PC-3 (cell line): ENCODE data around the gene ABCA2. TPM values are rescaled to one million over a fixed set of nuclear protein-coding genes. Genes with fewer than 3 reads are reported as not detected.

ENCODE experiments used
- ATAC-seq: fragments of 200-7000 bp; cut with Tn5 transposase; 2 replicates; pipeline ENCODE4 v1.9.1; 2020; ENCODE audit warnings: mild to moderate bottlenecking, moderate library complexity
- BruUV-seq: library from RNA; stranded (reverse); fragments of 400-500 nt; replicated peaks from 2 replicates; lab custom pipeline; 2021; lab: Mats Ljungman, UMichigan
- CTCF ChIA-PET: fragments of 300-600 bp; sonication (Branson Sonifier 250); formaldehyde crosslinking; loops from one replicate; lab custom pipeline; 2022; ENCODE audit warnings: antibody characterized with exemption; lab: Charles Lee
- POLR2A ChIA-PET: fragments of 300-600 bp; sonication (Branson Sonifier 250); formaldehyde crosslinking; loops from one replicate; lab custom pipeline; 2022; ENCODE audit warnings: antibody characterized with exemption; ENCODE audit not compliant: unreplicated experiment; lab: Charles Lee
- DNase-seq: peaks from one replicate; pipeline ENCODE4 v3.0.0-alpha.2; 2015
- H2AFZ ChIP-seq: fragments of 300-600 bp; sonication (generic); 2 replicates; pipeline ENCODE4 v1.6.0; 2016; ENCODE audit warnings: antibody characterized with exemption, low read length
- H3F3A ChIP-seq: fragments of 300-600 bp; sonication (generic); one replicate; pipeline ENCODE4 v1.6.0; 2017; ENCODE audit warnings: antibody characterized with exemption, low read length, control low read depth, mild to moderate bottlenecking; ENCODE audit not compliant: unreplicated experiment
- H3K27ac ChIP-seq: fragments of 300-600 bp; sonication (generic); 2 replicates; pipeline ENCODE4 v1.5.1; 2016; ENCODE audit warnings: mild to moderate bottlenecking, low read length
- H3K27me3 ChIP-seq: fragments of 300-600 bp; sonication (generic); 2 replicates; pipeline ENCODE4 v1.6.1; 2016; ENCODE audit warnings: low read length, mixed read lengths
- H3K36me3 ChIP-seq: fragments of 300-600 bp; sonication (generic); 2 replicates; pipeline ENCODE4 v1.6.1; 2016; ENCODE audit warnings: low read depth, mixed run types, low read length, mixed read lengths
- H3K4me1 ChIP-seq: fragments of 300-600 bp; sonication (generic); 2 replicates; pipeline ENCODE4 v1.5.1; 2016; ENCODE audit warnings: low read length; ENCODE audit not compliant: insufficient read depth
- H3K4me2 ChIP-seq: fragments of 300-600 bp; sonication (generic); 2 replicates; pipeline ENCODE4 v1.6.0; 2016; ENCODE audit warnings: low read length
- H3K4me3 ChIP-seq: fragments of 300-600 bp; sonication (generic); 2 replicates; pipeline ENCODE4 v1.5.1; 2016; ENCODE audit warnings: mild to moderate bottlenecking, low read length, mixed read lengths
- H3K79me2 ChIP-seq: fragments of 300-600 bp; sonication (generic); 2 replicates; pipeline ENCODE4 v1.6.1; 2017; ENCODE audit warnings: low read length, mixed read lengths
- H3K9ac ChIP-seq: fragments of 300-600 bp; sonication (generic); 2 replicates; pipeline ENCODE4 v1.6.0; 2016; ENCODE audit warnings: mild to moderate bottlenecking, low read length
- H3K9me2 ChIP-seq: fragments of 300-600 bp; sonication (generic); replicated peaks from 2 replicates; pipeline ENCODE4 v1.6.1; 2016; ENCODE audit warnings: mixed run types, low read length, mixed read lengths
- H3K9me3 ChIP-seq: fragments of 300-600 bp; sonication (generic); 2 replicates; pipeline ENCODE4 v1.6.1; 2016; ENCODE audit warnings: low read length, mixed read lengths
- H4K20me1 ChIP-seq: fragments of 300-600 bp; sonication (generic); 2 replicates; pipeline ENCODE4 v1.6.1; 2016; ENCODE audit warnings: low read length, mixed read lengths
- EZH2 ChIP-seq: fragments of 300-600 bp; sonication (generic); IDR thresholded peaks from one replicate; pipeline ENCODE4 v1.6.1; 2017; ENCODE audit warnings: antibody characterized with exemption, mild to moderate bottlenecking, low read length; ENCODE audit not compliant: unreplicated experiment
- EZH2phosphoT487 ChIP-seq: fragments of 300-600 bp; sonication (generic); IDR thresholded peaks from 2 replicates; pipeline ENCODE4 v1.6.1; 2018; ENCODE audit warnings: mild to moderate bottlenecking, antibody characterized with exemption, low read length, borderline replicate concordance
- intact Hi-C: fragments of 100-400 bp; cut with micrococcal nuclease; formaldehyde crosslinking; loops from 2 replicates; pipeline ENCODE4 v1.9.0; 2023
- total RNA-seq: library from RNA; depleted of rRNA; stranded (reverse); fragments of >200 nt; gene quantifications from 2 replicates; pipeline ENCODE4 v1.2.3, GENCODE V29; 2014
- TF ChIP-seq, protein P1 (sequence below): fragments of 300-600 bp; sonication (generic); conservative IDR thresholded peaks from 2 replicates; pipeline ENCODE4 v1.5.1; 2017; ENCODE audit warnings: antibody characterized with exemption, low read depth, mild to moderate bottlenecking, low read length

The ABCA2 gene
- total RNA-seq, 1 experiment from 2014 or later, result 31.5 TPM

DNA sequence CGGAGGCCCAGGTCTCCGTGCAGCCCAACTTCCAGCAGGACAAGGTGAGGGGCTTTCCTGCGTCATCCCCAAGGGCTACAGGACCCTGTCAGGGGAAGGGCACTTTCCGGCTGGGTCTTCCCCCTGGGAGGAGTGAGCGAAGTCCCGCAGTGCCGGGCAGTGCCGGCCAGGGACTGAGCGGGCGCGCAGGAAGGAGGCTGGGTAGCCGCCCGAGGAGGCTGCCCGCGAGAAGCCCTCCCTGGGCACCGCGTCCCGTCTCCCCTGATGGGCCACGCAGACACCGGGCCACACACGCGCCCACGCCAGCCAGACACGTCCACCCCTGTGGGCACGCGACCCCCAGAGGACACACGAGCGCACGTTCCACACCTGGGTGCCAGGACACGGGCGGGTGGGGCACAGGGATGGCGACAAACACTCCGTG is 50.4 kb downstream of the ABCA2 start:
- Histone ChIP-seq H3F3A (no peaks in the 10 kb centered on the region), H4K20me1 (no peaks in the 10 kb centered on the region), H3K36me3 (no peaks in the 10 kb centered on the region), H2AFZ (no peak overlapping the region), H3K4me1 (no peaks in the 10 kb centered on the region), H3K4me2 (no peak overlapping the region), H3K79me2 (no peaks in the 10 kb centered on the region), H3K27me3 (no peaks in the 10 kb centered on the region), H3K4me3 (no peak overlapping the region), H3K9ac (no peak overlapping the region), H3K9me3 (no peaks in the 10 kb centered on the region), H3K9me2 (no peaks in the 10 kb centered on the region), H3K27ac (no peak overlapping the region)
- no peak for ATAC-seq
- CTCF ChIA-PET, result interaction anchor here (0.6 kb wide), 3 partner anchors 173 to 482 kb away, joined by 5 to 6 read pairs (median 5); no protein-coding TSS in a partner anchor
- POLR2A ChIA-PET, result no interaction called here
- DNase-seq, result no peak
- BruUV-seq, result no TSS peak
- TF ChIP-seq EZH2phosphoT487 (no peak), EZH2 (no peak)
- TF ChIP-seq, protein P1, sequence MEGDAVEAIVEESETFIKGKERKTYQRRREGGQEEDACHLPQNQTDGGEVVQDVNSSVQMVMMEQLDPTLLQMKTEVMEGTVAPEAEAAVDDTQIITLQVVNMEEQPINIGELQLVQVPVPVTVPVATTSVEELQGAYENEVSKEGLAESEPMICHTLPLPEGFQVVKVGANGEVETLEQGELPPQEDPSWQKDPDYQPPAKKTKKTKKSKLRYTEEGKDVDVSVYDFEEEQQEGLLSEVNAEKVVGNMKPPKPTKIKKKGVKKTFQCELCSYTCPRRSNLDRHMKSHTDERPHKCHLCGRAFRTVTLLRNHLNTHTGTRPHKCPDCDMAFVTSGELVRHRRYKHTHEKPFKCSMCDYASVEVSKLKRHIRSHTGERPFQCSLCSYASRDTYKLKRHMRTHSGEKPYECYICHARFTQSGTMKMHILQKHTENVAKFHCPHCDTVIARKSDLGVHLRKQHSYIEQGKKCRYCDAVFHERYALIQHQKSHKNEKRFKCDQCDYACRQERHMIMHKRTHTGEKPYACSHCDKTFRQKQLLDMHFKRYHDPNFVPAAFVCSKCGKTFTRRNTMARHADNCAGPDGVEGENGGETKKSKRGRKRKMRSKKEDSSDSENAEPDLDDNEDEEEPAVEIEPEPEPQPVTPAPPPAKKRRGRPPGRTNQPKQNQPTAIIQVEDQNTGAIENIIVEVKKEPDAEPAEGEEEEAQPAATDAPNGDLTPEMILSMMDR, result no peak
- intact Hi-C loops, result no loop called here

- H3K9me2 ChIP-seq, result no peaks in the 10 kb centered on the region
- no peaks in the 10 kb centered on the region for H3K9me3 ChIP-seq
- ChIA-PET CTCF (no interaction called here), POLR2A (no interaction called here)
- no peaks in the 10 kb centered on the region for H4K20me1 ChIP-seq
- no peak within 1 kb of the TSS for H3K4me2 ChIP-seq
- no peaks in the 10 kb centered on the region for H3K79me2 ChIP-seq
- no peak for DNase-seq
- no peak for ATAC-seq
- H3K27me3 ChIP-seq, result no peaks in the 10 kb centered on the region
- H3K4me1 ChIP-seq, result no peaks in the 10 kb centered on the region
- no peak within 1 kb of the TSS for H2AFZ ChIP-seq
- no peak within 1 kb of the TSS for H3K27ac ChIP-seq
- intact Hi-C loops, result no loop called here
- no peaks in the 10 kb centered on the region for H3F3A ChIP-seq
- H3K9ac ChIP-seq, result no peak within 1 kb of the TSS
- BruUV-seq, result no TSS peak
- no peak within 1 kb of the TSS for H3K4me3 ChIP-seq
- TF ChIP-seq, protein P1, result no peak
- no peak for TF ChIP-seq EZH2phosphoT487
- no peak for TF ChIP-seq EZH2
- H3K36me3 ChIP-seq, result no peaks in the 10 kb centered on the region
These were observed 50.8 kb downstream of the ABCA2 start, which contains the start of gene PTGDS for GRCh38 chr9:136977223-136977622. Gene PTGDS (plus strand): TSS chr9:136977504. CDS start chr9:136977579, 75 bp downstream.

- Histone ChIP-seq H4K20me1 (no peaks in the 10 kb centered on the region), H2AFZ (no peak overlapping the region), H3K4me3 (no peak overlapping the region), H3K36me3 (no peaks in the 10 kb centered on the region), H3K9ac (no peak overlapping the region), H3K9me2 (no peaks in the 10 kb centered on the region), H3K79me2 (no peaks in the 10 kb centered on the region), H3K27ac (no peak overlapping the region), H3K27me3 (no peaks in the 10 kb centered on the region), H3K4me1 (no peaks in the 10 kb centered on the region), H3K9me3 (no peaks in the 10 kb centered on the region), H3F3A (no peaks in the 10 kb centered on the region), H3K4me2 (no peak overlapping the region)
- no TSS peak for BruUV-seq
- CTCF ChIA-PET, result no interaction called here
- POLR2A ChIA-PET, result no interaction called here
- no peak for TF ChIP-seq EZH2phosphoT487
- TF ChIP-seq, protein P1, result no peak
- no peak for TF ChIP-seq EZH2
- ATAC-seq, result no peak
- intact Hi-C loops, result no loop called here
- no peak for DNase-seq
These were observed 52.4 kb downstream of the ABCA2 start for GRCh38 chr9:136975644-136976043.
